Neural cell (in vitro differentiated cells): Measurements from ENCODE around the gene DMRT1. TPM values are rescaled to one million over a fixed set of nuclear protein-coding genes. Genes with fewer than 3 reads are reported as not detected.

Experiments
- H2AFZ ChIP-seq: fragments of 200-600, 300-800 bp; sonication (generic), shearing (Covaris generic); 2 replicates; pipeline ENCODE4 v1.6.0; 2014; ENCODE audit warnings: low read depth, mild to moderate bottlenecking, antibody characterized with exemption, low read length, moderate library complexity
- H3F3A ChIP-seq: fragments of 200-600 bp; shearing (Covaris generic); 2 replicates; pipeline ENCODE4 v1.6.1; 2016; ENCODE audit warnings: mild to moderate bottlenecking, moderate library complexity, mixed read lengths, antibody characterized with exemption, low read length; ENCODE audit not compliant: insufficient read depth, poor library complexity, severe bottlenecking
- H3K27ac ChIP-seq: fragments of 200-600, 300-800 bp; sonication (generic), shearing (Covaris generic); 2 replicates; pipeline ENCODE4 v1.5.1; 2014; ENCODE audit warnings: mild to moderate bottlenecking, low read length, moderate library complexity
- H3K27me3 ChIP-seq: fragments of 300-800, 200-600 bp; sonication (generic), shearing (Covaris generic); 2 replicates; pipeline ENCODE4 v1.6.0; 2014; ENCODE audit warnings: mild to moderate bottlenecking, low read depth, low read length, moderate library complexity; ENCODE audit not compliant: insufficient read depth
- H3K36me3 ChIP-seq: fragments of 300-800, 200-600 bp; sonication (generic), shearing (Covaris generic); 2 replicates; pipeline ENCODE4 v1.5.1; 2014; ENCODE audit warnings: mild to moderate bottlenecking, antibody characterized with exemption, low read length, moderate library complexity; ENCODE audit not compliant: insufficient read depth
- H3K4me2 ChIP-seq: fragments of 300-800, 200-600 bp; sonication (generic), shearing (Covaris generic); 2 replicates; pipeline ENCODE4 v1.6.0; 2014; ENCODE audit warnings: mild to moderate bottlenecking, low read length
- H3K4me3 ChIP-seq: fragments of 300-800, 200-600 bp; sonication (generic), shearing (Covaris generic); 2 replicates; pipeline ENCODE4 v1.5.1; 2014; ENCODE audit warnings: mild to moderate bottlenecking, low read length, moderate library complexity
- H3K79me2 ChIP-seq: fragments of 200-600 bp; shearing (Covaris generic); replicated peaks from 2 replicates; pipeline ENCODE4 v1.6.0; 2014; ENCODE audit warnings: mild to moderate bottlenecking, low read length, moderate library complexity; ENCODE audit not compliant: insufficient read depth
- H3K9ac ChIP-seq: fragments of 300-800, 200-600 bp; sonication (generic), shearing (Covaris generic); 2 replicates; pipeline ENCODE4 v1.6.1; 2016; ENCODE audit warnings: mild to moderate bottlenecking, low read length, mixed read lengths
- H3K9me2 ChIP-seq: fragments of 200-600 bp; shearing (Covaris generic); 2 replicates; pipeline ENCODE4 v1.6.1; 2016; ENCODE audit warnings: mild to moderate bottlenecking, low read length, mixed read lengths; ENCODE audit not compliant: insufficient read depth
- H3K9me3 ChIP-seq: fragments of 200-600, 300-800 bp; sonication (generic), shearing (Covaris generic); 2 replicates; pipeline ENCODE4 v1.6.1; 2016; ENCODE audit warnings: mild to moderate bottlenecking, mixed run types, low read length, moderate library complexity, mixed read lengths
- H4K20me1 ChIP-seq: fragments of 200-600 bp; shearing (Covaris generic); 2 replicates; pipeline ENCODE4 v1.6.1; 2016; ENCODE audit warnings: mild to moderate bottlenecking, mixed run types; ENCODE audit not compliant: insufficient read depth
- EP300 ChIP-seq: fragments of 450-650 bp; conservative IDR thresholded peaks from 2 replicates; pipeline ENCODE4 v1.6.1; 2014; ENCODE audit warnings: antibody characterized with exemption, mild to moderate bottlenecking, moderate library complexity; ENCODE audit not compliant: poor library complexity, severe bottlenecking
- EZH2 ChIP-seq: fragments of 200-600, 300-800 bp; shearing (Covaris generic), sonication (generic); IDR thresholded peaks from 2 replicates; pipeline ENCODE4 v1.6.1; 2014; ENCODE audit warnings: antibody characterized with exemption, low read length, borderline replicate concordance, mild to moderate bottlenecking; ENCODE audit not compliant: insufficient read depth, poor library complexity, severe bottlenecking
- MXI1 ChIP-seq: fragments of 450-650 bp; conservative IDR thresholded peaks from 2 replicates; pipeline ENCODE4 v1.6.1; 2014; ENCODE audit warnings: antibody characterized with exemption, mild to moderate bottlenecking; ENCODE audit not compliant: poor library complexity, severe bottlenecking
- POLR2AphosphoS5 ChIP-seq: IDR thresholded peaks from 2 replicates; pipeline ENCODE4 v1.6.1; 2012
- RAD21 ChIP-seq: fragments of 450-650 bp; conservative IDR thresholded peaks from 2 replicates; pipeline ENCODE4 v1.6.1; 2014; ENCODE audit warnings: antibody characterized with exemption, mild to moderate bottlenecking, moderate library complexity
- SMC3 ChIP-seq: fragments of 450-650 bp; conservative IDR thresholded peaks from 2 replicates; pipeline ENCODE4 v1.6.1; 2014; ENCODE audit warnings: antibody characterized with exemption, mild to moderate bottlenecking, moderate library complexity; ENCODE audit not compliant: poor library complexity
- TAF1 ChIP-seq: IDR thresholded peaks from 2 replicates; pipeline ENCODE4 v1.6.1; 2012; ENCODE audit warnings: low read depth
- polyA plus RNA-seq: library from polyadenylated mRNA; depleted of rRNA; stranded (reverse); fragments of >200 nt; gene quantifications from 2 replicates; pipeline ENCODE4 v1.2.3, GENCODE V29; 2014
- TF ChIP-seq, protein P1 (sequence below): fragments of 450-650 bp; IDR thresholded peaks from 2 replicates; pipeline ENCODE4 v1.5.1; 2014; ENCODE audit warnings: antibody characterized with exemption, mild to moderate bottlenecking, moderate library complexity; ENCODE audit not compliant: poor library complexity, severe bottlenecking
- TF ChIP-seq, protein P2 (sequence below): IDR thresholded peaks from 2 replicates; pipeline ENCODE4 v1.6.1; 2012; ENCODE audit warnings: borderline replicate concordance

The DMRT1 gene
- polyA plus RNA-seq, 1 donor from 2014 or later: 0.26 TPM

DNA sequence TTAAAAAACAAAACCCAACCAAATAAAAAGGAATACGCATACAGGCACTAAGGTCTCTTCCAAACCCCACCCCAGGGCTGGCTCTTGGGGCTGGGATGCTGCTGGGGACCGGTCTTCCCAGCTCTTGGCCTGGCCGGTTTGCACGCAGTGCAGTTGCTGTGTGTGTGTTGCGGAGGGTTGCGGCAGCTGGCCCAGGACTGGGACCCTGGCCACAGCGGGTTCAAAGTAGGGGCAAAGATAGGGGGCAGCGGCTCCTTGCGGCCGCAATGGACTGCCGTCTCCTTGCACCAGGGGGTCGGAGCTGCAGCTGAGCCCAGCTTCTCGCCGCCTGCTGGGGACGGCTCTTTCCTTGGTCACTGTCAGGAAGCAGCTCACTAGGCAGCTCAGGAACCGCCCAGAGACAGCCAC lies 140.0 kb downstream of the DMRT1 start:
- no peak overlapping the region for H3K4me3 ChIP-seq
- no peak for TF ChIP-seq SMC3
- TF ChIP-seq, protein P1, sequence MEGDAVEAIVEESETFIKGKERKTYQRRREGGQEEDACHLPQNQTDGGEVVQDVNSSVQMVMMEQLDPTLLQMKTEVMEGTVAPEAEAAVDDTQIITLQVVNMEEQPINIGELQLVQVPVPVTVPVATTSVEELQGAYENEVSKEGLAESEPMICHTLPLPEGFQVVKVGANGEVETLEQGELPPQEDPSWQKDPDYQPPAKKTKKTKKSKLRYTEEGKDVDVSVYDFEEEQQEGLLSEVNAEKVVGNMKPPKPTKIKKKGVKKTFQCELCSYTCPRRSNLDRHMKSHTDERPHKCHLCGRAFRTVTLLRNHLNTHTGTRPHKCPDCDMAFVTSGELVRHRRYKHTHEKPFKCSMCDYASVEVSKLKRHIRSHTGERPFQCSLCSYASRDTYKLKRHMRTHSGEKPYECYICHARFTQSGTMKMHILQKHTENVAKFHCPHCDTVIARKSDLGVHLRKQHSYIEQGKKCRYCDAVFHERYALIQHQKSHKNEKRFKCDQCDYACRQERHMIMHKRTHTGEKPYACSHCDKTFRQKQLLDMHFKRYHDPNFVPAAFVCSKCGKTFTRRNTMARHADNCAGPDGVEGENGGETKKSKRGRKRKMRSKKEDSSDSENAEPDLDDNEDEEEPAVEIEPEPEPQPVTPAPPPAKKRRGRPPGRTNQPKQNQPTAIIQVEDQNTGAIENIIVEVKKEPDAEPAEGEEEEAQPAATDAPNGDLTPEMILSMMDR: no peak
- TF ChIP-seq TAF1: no peak
- no peak for TF ChIP-seq EP300
- TF ChIP-seq RAD21: no peak
- TF ChIP-seq MXI1: no peak

DNA sequence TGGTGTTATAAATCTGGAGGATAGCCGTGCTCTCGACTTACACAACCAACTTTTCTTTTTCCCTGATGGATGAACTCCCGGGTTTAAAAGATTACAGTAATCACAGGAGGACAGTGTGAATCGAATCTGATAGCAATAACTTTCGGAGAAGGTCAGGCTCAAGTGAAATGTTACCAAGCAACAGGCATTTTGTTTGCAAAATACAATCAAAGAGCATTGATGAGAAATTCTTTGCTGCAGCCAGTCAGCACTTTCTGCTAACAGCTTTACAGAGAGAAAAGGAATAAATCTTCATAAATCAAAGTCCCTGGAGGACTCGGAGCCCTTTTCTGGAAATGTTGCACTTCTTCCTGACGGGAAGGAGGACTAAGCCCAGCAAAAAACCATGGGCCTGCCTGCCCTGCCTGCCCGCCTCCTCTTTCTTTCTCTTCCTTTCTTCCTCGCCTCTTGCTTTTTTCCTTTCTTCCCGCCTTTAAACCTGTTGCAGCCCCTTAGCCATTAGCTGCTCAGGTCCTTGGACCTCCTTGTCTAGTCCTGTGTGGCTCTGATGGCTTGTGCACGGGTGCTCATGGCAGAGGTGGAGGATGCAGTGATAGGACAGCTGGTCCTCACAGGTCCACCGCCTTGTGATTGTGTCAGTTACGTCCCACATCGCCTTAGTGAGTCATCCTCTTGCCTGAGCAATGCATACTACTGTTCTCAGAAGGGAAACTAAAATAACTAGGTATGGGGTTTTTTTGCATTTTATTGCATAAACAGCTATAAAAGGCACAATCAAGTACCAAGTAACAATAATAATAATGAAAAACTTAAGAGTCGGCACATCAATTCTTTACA lies 141.1 kb downstream of the DMRT1 start:
- Histone ChIP-seq H3K9me2 (no peaks in the 10 kb centered on the region), H3K4me3 (no peak overlapping the region), H3K27me3 (peaks cover 64% of the 10 kb centered on the region), H4K20me1 (no peaks in the 10 kb centered on the region), H2AFZ (no peak overlapping the region), H3K9ac (no peak overlapping the region), H3K27ac (no peak overlapping the region), H3F3A (no peaks in the 10 kb centered on the region), H3K9me3 (no peaks in the 10 kb centered on the region), H3K36me3 (no peaks in the 10 kb centered on the region), H3K79me2 (no peaks in the 10 kb centered on the region), H3K4me2 (no peak overlapping the region)
- TF ChIP-seq EP300 (no peak), EZH2 (no peak), POLR2AphosphoS5 (no peak), SMC3 (no peak), MXI1 (no peak), TAF1 (no peak), RAD21 (no peak)
- TF ChIP-seq, protein P1: no peak
- TF ChIP-seq, protein P2, sequence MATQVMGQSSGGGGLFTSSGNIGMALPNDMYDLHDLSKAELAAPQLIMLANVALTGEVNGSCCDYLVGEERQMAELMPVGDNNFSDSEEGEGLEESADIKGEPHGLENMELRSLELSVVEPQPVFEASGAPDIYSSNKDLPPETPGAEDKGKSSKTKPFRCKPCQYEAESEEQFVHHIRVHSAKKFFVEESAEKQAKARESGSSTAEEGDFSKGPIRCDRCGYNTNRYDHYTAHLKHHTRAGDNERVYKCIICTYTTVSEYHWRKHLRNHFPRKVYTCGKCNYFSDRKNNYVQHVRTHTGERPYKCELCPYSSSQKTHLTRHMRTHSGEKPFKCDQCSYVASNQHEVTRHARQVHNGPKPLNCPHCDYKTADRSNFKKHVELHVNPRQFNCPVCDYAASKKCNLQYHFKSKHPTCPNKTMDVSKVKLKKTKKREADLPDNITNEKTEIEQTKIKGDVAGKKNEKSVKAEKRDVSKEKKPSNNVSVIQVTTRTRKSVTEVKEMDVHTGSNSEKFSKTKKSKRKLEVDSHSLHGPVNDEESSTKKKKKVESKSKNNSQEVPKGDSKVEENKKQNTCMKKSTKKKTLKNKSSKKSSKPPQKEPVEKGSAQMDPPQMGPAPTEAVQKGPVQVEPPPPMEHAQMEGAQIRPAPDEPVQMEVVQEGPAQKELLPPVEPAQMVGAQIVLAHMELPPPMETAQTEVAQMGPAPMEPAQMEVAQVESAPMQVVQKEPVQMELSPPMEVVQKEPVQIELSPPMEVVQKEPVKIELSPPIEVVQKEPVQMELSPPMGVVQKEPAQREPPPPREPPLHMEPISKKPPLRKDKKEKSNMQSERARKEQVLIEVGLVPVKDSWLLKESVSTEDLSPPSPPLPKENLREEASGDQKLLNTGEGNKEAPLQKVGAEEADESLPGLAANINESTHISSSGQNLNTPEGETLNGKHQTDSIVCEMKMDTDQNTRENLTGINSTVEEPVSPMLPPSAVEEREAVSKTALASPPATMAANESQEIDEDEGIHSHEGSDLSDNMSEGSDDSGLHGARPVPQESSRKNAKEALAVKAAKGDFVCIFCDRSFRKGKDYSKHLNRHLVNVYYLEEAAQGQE: no peak

More for the DNA sequence above, 140.0 kb downstream of the DMRT1 start:
- Histone ChIP-seq H3K79me2 (no peaks in the 10 kb centered on the region), H3K9me2 (no peaks in the 10 kb centered on the region), H4K20me1 (no peaks in the 10 kb centered on the region), H3K9me3 (no peaks in the 10 kb centered on the region), H3K9ac (no peak overlapping the region), H3K27me3 (peaks cover 74% of the 10 kb centered on the region), H2AFZ (no peak overlapping the region), H3K4me2 (no peak overlapping the region), H3F3A (no peaks in the 10 kb centered on the region), H3K36me3 (no peaks in the 10 kb centered on the region), H3K27ac (no peak overlapping the region)
